GM19397 (cell line): ENCODE results near the gene QRFP.

Experiments
- ATAC-seq: cut with Tn5 transposase; IDR thresholded peaks from one replicate; pipeline ENCODE4 v1.9.1; 2021; ENCODE audit warnings: mild to moderate bottlenecking, moderate library complexity; ENCODE audit not compliant: unreplicated experiment

Gene QRFP

GRCh38 chr9:130878295-130878694, 18.3 kb downstream of the QRFP start:
- no peak for ATAC-seq

- no peak for ATAC-seq
Observed at GRCh38 chr9:130877300-130877699, 19.3 kb downstream of the QRFP start.

GRCh38 chr9:130874783-130875182, 21.8 kb downstream of the QRFP start:
- ATAC-seq = no peak

GRCh38 chr9:130873966-130874365, 22.6 kb downstream of the QRFP start:
- no peak for ATAC-seq

- no peak for ATAC-seq
Observed at GRCh38 chr9:130872912-130873503, 23.6 kb downstream of the QRFP start.

GRCh38 chr9:130872508-130872907, 24.1 kb downstream of the QRFP start:
- no peak for ATAC-seq

DNA sequence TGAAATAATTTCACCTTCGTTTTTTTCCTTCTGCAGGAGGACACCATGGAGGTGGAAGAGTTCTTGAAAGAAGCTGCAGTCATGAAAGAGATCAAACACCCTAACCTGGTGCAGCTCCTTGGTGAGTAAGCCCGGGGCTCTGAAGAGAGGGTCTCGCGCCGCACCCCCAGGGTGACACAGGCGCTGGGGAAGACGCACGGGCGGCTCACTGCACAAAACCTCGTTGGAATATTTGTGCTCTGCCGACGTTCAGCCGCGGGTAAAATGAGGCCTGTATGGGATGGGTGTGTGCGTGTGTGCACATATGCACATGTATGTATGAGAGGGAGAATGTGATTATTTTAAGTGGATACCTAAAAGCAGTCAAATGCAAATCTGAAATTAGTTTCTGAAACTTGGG, 24.5 kb downstream of the QRFP start:
- ATAC-seq = no peak

DNA sequence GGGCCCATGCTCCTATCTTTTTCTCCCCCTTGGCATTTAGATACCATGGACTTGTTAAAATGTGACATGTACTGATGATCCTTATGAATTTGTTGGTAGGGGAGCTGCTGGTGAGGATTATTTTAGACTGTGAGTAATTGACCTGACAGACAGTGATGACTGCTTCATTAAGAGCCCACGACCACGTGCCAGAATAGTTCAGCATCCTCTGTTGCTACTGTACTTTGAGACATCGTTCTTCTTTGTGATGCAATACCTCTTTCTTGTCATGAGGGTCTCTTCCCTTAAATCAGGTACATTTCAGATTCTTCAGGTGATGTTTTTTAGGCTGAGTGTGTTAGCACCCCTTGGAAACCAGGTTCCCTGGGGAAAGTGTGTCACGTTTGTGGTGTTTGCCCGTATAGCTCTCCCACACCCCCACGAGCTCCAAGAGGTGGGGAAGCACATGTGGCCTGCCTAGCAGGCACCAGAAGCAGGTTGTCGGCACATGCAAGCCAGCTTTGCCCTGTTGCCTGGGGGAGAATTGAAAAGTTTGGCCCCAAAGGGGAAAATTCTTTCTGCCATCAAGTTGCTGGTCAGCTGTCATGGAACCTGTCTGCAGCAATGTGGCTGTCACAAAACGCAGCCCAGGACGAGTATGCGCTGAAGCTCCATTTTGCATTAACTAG, 25.1 kb downstream of the QRFP start:
- ATAC-seq = no peak

DNA sequence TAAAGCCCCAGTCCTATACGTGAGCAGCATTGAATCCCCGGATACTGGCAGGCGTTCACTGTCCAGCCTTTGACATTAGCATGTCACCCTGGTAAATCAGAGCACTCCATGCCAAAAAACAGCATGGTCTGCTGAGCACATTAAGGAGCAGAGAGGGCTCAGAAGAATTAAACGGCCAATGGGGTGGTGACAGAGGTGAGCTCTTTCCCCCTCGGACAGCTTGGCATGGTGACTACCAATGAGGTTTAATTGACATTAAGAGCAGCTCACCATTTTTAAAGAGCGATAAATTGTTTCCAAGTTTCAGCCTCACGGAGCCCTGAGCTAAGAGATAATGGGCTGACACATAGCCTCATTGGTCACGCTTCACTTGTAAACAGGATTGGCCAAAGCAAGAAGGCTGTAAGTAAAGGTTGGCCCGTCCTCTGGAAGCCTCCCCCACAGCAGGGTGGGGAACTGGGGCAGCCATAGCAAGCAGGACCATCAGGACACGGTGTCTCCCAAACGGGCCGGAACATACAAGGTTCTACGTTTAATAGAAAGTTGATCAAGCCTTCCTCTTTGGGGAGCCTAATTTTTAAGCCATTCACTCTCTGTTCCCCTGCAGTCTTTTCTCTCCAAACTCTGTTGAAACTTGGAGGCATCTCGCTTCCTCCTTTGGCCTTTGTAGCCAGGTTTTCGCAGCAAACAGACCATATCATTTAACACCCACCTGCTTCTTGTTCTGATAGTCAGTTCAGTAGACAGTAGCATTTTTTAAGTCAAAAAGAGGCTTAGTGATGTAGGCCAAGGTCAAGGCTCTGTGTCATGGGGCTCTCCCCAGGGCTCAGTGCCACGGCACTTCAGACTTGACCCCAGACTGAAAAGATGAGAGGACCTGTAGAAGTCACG, 25.9 kb downstream of the QRFP start:
- no peak for ATAC-seq

DNA sequence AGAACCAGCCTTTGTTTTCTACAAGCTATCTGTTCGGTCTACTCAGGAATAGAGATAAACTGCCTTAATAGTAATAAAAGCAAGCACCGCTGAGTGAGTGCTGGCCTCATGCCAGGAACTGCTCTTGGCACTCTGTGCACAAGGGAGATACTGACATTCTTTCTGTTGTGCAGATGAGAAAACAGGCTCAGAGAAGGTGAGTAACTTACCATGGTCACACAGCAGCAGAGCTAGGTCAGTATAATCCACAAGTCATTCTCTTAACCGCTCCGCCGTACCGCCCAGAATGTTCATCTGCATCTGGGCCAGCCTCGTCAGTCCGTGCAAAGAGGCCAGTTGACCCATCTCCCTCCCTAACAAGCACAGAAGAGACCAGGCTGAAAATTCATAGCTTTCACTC, 27.4 kb downstream of the QRFP start:
- no peak for ATAC-seq

- no peak for ATAC-seq
Observed at GRCh38 chr9:130868230-130868629, 28.4 kb downstream of the QRFP start.

DNA sequence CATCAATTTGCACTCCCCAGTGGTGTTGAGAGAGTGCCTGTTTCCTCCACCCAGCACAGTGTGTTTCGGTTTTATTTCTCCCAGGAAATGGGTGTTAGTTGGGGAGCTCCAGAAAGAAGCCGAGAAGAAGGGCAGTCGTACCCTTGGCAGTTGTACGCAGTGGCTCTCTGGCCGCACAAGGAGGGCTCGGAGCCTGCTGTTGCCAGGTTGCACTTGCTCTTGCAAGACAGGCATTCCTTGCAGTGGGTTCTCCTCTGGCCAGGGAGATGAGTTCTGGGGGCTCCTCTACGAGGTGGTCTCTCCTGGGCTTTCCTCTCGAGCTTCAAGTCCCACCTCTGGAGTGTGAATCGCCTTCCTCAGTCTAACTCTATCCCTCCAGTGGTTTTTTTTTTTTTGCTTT, 29.1 kb downstream of the QRFP start:
- ATAC-seq = no peak

- no peak for ATAC-seq
Observed at GRCh38 chr9:130866474-130866965, 30.1 kb downstream of the QRFP start.

GRCh38 chr9:130865921-130866320, 30.7 kb downstream of the QRFP start:
- ATAC-seq = no peak

DNA sequence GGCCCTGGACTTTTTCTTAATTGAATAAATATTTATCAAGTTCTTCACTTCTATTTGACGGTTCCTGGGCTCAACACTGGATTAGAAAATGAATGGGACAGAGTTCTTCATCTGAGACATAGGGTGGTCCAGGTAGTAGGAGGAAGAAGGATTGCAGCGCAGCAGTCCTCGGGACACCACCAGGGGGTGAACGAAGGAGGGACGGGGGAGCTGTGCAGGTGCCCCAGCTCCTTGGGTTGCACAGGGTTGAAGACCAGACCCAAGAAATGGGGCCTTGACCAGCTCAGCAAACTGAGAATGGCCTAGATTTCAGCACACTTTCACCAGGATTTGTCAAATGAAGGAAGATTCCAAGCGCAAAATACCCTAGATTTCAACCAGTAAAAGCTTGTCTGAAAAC, 32.1 kb downstream of the QRFP start:
- ATAC-seq = no peak

DNA sequence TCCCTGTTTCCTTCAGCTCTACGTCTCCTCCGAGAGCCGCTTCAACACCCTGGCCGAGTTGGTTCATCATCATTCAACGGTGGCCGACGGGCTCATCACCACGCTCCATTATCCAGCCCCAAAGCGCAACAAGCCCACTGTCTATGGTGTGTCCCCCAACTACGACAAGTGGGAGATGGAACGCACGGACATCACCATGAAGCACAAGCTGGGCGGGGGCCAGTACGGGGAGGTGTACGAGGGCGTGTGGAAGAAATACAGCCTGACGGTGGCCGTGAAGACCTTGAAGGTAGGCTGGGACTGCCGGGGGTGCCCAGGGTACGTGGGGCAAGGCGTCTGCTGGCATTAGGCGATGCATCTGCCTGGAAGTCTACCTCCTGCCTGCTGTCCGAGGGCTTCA, 33.9 kb downstream of the QRFP start:
- no peak for ATAC-seq

GRCh38 chr9:130862217-130862616, 34.4 kb downstream of the QRFP start:
- no peak for ATAC-seq

DNA sequence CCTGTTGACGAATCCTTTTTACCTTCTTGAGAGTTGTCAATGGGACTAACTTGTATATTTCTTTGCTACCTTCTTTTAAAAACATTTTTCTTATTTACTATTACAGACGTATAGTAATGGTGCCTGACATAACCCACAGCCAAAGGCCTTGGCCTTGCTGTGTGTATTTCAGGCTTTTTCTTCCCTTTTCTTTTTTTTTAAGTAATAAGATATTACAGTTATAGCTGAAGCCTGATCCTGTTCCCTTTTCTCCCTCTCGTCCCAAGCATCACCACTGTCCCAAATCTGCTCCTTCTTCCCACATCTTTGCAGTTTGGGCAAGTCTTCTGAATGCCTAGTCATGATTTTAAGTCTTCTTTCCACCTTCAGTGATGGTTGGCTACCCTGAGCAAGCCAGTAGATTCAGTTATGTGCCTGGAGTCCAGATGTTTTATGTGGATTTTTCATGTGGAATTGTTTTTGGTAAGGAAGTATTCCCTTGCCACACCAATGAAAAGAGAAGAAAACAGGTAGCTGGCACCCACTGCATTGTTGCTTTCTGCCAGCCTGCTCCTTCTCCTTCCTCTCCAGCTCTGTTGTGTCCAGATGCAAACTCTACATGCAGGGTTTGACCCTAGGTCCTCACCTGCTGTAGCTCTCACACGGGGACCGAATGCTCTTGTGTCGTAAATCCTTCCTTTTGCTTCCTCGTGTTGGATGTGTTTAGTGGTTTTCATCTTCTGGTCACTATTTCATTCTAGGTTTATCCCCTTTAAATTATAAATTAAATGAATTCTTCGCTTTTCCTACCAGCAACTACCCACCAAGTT, 35.0 kb downstream of the QRFP start:
- no peak for ATAC-seq

DNA sequence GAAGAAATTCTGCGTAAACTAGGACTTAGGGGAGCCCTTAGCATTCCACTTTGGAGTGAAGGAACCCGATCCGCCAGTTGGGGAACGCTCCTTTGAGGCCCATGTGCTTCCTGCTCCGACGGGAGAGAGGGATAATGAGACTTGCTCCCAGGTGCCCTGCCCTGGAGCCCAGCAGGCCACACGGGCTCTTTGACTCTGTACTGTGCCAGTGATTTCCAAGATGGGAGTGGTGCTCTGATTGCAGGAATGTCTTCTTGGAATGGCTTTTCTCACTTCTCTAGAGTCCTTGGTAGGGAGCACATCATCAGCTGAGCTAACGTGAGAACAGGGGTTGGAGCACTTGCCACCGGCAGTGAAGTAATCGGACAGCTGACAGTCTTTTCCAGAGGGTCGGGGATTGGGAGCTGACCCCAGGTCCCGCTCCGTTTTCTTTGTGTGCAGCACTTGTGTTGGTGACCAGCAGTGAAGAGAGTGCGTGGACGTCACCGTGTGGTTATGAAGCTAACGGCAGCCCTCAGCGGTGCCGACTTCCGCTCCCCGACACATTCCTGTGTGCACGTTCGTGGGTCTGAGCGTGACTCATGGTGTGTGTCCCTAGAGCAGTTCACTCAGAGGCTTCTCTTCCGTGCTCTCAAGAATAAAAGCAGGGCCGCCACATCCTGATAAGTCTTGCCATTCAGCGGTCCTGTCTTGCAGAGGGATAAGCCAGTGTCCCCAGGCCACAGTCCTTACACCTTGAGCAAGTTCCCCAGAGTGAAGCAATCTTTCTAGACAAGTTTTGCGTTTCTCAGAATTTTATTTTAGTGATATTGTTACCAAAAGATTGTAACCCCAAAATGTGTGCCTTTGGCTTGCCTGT, 35.9 kb downstream of the QRFP start:
- no peak for ATAC-seq
